Suppressor macrophage treated with lipopolysaccharide for 4 hours (primary cell): ENCODE measurements around the gene KCNJ1.

Experiments
- DNase-seq: peaks from one replicate; pipeline ENCODE4 v3.0.0-alpha.2; 2020

The KCNJ1 gene

DNA sequence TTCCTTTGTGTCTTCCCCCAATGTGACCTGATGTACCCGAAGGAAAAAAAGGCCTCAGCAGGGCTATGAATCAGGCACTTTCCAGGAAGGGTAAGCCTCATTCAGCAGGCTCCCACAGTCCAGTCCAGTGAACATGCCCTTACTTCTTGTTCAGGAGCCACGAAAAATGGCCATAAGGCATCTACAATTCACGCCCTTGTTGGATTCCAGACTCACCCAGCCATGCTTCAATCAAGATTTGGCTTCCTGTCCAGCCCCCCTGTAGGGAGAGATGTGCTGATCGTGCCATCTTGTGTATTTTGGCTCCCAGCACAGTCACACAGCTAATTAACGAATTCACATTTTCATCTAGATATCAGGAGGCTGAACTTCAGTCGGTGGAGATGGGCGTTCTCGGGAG lies 14.1 kb upstream of the KCNJ1 start:
- no peak for DNase-seq

DNA sequence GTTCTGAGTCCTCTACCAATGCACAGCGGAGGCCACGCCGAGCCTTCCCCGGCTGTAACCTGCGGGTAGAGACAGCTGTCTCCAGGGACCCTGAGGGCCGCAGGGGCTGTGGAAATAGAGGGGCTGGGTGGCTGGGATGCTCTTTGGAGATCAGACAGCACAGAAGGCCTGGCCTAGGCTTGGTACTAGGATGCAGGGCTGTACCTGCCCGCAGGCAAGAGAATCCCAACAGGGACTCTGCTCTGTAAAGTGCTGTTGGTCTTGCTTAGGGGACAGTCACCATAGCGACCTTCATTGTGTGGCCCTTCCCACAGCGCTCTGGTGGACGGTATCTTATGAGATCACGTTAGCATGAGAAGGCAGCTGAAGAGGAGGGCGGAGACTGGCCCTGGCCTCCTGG lies 12.7 kb upstream of the KCNJ1 start:
- DNase-seq = no peak

DNA sequence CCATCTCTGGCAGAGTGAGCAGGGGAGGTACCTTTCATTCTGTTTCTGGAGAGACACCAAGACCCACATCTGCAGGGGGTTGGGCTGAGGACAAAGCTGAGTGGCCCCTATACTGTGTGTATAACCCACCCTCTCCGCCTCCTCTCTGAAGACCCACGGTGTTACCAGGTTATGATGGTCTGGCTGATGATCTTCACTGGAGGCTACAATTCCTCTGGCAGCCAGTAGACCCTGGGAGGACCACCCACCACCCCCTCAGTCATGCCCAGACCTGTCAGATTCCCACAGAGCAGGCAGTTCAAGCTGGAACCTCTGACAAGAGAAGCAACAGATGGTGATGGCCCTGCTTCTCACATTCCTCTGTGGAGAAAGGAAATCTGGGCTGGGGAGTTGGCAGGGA lies 11.4 kb upstream of the KCNJ1 start:
- DNase-seq = no peak

DNA sequence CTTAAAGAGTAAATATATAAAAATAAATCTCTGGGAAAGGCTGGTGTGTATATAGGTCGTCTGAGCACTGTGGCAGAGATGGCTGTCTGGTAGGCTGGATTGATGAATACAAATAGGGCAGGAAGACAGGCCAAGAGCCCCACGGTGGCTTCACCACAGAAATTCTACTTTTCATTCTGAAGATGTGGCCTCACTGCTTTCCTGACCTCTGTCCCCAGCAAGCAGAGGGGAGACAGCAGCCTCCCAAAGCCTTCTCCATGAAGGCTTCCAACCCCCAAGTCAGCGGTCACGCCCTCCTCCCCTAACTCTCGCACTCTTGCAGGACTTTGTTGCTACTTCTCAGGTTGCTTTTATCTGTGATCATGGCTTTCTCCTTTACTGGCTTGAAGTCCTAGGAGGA lies 10.6 kb upstream of the KCNJ1 start:
- no peak for DNase-seq

DNA sequence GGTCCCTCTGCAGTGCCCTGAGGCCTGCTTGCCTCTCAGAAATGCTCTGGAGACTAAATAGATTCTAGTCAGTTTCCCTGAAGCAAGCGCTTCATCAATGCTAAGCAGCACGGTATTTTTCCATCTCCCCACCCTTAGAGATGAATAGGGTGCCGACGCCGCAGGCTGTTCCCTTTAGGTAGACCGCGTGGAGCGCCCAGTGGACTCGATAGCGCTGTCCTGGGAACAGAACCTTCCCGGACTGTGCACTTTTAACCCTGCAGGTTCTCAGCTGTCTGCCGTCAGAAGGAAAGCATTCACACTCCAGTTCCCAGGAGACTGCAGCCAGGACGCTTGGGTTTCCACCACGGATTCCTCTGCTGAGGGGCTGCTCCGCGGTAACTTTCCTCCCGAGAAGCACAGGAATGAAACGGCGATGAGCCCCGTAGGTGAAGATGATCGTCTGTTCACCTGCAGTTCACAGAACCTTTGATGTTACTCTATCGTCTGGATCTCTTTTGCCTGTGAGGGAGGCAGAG lies 9.1 kb upstream of the KCNJ1 start:
- DNase-seq = no peak

DNA sequence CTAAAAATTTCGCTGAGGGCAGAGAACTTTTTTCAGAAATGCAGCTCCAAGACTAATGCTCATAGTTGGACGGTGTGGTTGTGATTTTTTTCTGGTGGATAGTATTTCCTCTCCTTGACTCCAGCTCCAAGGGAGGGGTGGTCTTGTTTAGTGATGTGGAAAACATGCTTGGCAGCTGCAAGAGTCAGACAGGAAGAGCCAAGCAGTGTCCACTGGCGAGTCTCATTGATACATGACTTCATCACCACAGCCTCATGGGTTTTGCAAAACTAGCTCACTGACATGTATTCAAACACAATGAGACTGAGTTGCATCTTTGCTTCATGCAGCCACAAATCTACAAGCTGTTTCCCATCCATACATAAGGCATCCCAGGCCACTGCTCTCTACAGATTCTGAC lies 7.3 kb upstream of the KCNJ1 start:
- no peak for DNase-seq

DNA sequence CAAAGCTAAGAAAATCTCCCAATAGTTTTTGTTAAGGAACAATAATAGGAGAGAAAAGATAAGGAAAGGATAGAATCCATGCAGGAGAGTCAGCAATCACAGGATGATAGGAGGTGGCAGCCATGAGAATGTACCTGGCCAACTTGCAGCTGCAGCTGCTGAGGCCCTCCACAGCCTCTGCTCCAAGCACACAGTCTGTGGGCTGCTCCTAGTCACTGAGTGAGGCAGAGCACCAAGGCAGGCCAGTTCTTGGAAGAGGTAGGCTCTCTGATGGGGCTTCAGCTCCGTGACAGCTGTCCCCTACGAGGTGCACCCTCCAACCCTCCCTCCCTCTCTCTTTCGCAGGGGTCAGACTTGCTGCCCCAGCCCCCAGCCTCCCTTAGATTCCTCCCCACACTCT lies 5.5 kb upstream of the KCNJ1 start:
- DNase-seq = no peak

DNA sequence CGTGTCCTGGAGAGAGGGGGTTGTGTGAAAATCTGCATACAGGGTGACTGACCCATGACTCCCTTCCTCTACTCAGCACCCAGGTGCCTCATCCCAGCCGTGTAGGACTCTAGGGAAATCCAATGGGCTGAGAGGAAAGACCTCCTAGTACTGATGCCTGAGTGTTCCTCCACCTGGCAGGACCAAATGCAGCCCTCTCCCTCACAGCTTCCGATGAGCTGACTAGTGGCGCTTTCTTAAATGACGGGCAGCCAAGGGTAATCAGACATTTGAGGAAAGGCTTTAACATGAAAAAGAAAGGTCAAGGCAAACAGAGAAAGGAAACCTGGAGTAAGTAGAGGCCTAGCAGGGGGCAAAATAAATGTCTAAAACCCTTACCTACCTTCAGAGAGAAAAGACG lies 5.0 kb upstream of the KCNJ1 start:
- no peak for DNase-seq

DNA sequence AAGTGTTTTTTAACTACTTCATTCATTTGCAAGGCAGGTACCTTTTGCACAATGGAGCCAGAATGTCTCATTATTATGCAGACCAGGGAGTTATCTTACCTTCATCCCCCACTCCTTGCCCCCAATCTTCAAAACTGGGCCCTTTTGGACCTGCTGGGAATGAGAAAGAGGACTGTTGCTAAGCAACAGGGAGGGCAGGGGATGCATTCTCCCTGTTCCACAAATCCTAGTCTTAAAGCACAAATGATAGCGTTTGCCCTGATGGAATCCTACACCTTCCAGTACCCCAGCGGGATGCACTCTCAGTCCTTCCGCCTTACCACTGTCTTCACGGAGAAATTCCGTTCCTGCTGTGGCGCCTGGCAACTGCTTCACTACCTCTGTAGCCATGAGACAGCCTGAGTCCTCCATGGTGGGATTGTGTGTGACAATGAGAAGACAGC lies 4.1 kb upstream of the KCNJ1 start:
- DNase-seq = no peak

DNA sequence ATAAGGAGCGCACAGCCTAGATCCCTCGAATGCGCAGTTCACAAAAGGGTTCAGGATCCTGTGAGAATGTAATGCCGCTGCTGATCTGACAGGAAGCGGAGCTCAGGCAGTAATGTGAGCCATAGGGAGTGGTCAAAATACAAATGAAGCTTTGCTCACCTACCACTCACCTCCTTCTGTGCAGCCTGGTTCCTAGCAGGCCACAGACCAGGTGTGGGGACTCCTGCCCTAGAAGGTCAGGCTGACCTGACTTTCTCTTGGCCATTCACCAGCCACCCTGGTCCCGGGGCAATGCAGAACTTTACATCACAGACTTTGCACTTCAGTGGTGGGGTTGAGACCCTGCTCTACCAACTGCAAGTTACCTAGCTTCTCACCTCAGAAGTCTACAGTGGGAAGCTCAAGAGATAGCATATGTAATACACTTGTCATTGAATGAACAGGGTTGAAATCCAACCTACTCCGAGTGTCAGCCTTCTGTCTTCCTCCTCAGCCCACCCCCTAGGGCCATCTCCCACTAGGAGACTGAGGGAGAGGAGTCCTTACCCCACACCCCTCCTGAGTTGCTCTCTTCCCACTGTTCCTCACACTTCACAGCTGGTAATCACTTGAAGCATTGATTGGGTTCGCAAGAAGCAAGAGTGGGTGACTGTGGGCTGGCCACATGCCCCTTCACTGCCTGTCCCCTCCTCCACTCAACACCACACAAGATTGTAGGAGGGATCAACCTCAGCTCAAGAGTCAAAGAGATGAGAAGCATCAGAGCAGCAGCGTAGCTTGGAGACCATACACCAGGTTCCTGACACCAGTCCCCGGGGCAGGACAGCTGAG lies 2.0 kb upstream of the KCNJ1 start:
- no peak for DNase-seq

DNA sequence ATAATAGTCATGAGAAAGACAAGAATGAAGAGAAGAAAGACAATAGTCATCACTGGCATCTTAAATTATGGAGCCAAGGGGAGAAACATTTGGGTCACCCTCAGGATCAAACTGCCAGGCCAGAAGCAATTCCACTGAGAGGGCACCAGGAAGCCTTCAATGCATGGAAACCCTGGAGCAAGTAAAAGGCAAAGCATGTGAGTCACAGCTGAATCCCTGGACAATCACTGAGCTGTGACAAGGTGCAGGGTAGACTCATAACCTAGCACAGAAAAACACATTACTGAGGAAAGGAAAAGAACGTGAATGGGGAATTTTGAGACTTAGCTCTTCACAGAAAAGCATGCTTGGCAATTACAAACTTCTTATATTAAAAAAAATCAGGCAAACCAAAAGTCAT lies 1.6 kb downstream of the KCNJ1 start:
- no peak for DNase-seq

DNA sequence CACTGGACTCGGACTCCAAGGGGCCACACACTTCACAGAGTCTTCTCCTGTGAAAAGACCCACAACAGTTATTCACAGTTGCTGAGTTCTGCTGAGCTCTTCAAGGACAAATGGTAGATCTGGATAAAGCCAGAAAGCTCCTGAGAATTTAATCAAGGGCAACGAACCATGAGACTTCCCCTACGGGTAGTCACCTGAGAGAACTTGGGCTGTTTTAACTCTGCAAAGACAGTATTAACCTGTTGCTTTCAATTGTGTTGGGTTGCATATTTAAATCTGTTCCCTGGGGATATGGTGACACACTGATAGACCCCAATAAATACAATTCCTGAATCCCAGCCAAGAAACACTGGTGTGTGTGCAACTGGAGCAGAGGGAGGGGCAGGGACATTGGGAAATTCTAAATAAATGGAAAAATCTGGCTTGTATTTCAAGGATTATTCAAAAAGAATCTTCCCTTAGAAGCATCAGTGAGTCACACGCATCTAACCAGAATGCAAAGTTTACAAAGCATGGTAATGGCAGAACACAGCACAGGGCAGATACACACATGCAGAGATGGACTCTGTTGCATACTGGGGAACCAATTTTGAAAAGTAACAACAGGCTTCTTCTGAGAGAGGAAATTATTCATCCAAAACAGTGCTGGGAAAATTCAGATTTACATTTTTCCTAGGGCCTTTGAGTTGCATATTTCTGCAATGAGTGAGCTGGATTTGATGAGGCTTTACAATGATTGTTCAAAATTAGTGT lies 4.0 kb downstream of the KCNJ1 start:
- DNase-seq = no peak

DNA sequence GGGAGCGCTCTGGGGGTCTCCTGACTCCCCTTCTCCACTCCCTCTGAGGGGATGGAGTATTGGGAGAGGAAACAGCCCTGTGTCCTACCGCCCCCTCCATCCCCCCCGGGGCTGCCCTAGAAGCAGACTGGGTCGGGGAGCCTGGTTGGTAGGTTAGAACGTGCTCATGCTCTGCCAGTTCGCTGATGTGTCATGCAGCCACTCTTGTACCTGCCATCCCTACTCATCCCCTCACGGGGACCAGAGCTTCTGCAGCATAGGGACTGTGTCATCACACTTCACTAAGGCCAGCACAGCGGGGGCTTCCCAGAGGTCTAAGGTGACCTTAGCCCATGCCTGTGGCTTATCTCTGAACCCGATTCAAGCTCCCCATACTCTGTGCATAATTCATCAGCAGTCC lies 4.7 kb downstream of the KCNJ1 start:
- no peak for DNase-seq

DNA sequence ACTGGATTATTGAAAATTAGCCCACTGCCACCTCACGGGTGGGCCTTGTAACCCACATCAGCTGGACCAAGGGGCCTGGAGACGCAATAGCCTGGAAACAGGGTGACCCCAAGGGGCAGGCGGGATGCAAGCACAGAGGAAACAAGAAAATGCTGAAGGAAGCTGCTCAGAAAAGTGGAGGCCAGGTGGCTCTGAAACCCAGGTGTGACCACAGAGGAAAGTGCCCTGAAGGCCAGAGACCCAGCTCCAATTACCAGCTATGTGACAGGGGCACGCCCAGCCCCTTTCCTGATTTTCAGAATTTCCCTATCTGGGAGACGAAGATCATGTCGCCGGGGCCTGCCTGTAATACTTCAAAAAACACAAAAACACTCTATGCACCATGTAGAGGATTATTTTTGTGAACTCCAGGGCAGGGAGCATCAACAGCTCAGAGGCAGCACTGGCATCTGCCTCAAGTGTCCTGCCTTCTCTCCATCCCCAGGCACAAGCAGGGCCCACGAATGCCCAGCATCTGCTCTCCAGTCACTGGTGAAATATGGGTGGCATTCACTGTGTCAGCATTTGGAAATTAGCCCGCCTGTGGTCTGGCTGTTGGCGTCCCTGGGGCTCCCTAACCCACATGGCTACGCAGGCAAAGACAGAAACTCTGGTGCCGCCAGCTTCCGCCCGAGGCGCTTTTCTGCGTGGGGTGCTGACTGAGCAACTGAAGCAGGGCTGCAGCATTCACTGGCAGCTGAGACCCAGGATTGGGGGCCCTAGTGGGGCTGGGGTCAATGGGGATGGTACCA lies 6.3 kb downstream of the KCNJ1 start:
- no peak for DNase-seq

DNA sequence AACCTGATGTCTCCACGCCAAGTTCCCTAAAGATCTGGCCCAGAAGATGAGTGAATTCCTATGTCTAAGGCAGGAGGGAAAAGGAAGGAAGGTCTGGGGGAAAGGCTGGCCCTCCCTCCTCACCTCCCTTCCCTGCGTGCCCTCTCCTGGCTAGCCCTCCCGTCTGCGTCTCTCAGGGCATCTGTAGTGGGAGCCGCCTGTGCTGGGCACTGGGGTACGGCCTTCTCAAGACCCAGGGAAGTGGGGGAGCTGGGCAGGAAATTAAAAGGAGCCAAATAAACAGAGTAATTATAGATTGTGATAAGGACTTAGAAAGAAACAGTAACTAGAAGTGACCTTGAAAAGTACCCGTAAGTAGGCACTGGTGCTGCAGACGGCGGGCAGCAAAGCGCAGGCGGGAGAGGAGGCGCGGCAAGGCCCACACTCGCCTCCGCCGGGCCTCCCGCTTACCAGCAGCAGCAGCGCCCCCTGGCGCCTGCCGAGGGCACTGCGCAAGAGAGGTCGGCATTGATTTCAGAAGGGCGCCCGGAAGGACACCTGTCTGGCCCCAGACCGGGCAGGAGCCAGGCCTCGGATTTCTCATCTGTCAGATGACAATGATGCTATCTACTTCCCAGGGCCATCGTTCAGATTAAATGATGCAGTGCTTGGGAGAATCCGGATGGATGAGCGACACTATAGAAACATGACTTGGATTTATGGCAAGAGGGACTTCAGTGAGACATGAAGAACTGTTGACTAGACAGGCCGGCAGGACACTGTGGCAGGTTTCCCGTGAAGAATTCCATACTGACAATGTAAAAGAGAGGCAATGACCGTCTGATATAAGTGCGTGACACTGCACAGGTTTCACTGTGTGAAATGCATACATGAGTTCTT lies 7.3 kb downstream of the KCNJ1 start:
- peak; percentile 73 for DNase-seq

DNA sequence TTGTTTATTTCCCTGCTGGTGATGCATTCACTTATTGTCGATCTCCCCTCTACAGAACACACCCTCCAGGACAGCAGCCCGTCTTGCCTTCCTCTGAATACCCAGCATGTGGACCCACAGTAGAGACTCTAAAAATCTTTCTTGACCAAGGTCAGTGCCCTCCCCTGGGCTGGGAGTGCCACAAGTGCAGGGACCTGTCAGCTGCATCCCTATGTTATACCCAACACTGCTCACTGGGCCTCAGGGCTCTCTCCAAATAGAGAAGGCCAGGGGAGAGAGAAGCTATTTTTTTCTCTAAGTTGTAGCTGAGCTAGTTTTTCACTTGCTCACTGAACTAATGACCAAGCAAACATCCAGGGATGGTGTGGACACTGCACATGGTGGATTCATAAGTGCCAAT lies 9.8 kb downstream of the KCNJ1 start:
- DNase-seq = no peak

DNA sequence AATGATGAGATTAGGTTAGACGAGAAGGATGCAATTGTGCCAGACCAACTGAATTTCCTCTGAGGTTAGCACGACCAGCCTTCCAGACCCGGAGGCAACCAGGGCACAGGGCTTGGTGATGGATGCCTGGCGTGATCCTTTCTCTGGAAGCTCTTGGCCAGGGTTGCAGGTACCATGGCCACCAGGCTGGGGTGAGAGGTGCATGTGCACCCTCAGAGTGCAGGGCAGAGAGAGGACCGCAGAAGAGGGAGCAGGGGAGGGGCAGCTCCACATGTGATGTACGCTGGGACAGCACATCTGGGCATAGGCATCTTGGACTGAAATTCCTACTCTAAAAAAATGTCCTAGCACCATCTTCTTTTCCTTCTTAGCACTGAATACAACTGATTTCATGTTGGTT lies 10.9 kb downstream of the KCNJ1 start:
- no peak for DNase-seq

DNA sequence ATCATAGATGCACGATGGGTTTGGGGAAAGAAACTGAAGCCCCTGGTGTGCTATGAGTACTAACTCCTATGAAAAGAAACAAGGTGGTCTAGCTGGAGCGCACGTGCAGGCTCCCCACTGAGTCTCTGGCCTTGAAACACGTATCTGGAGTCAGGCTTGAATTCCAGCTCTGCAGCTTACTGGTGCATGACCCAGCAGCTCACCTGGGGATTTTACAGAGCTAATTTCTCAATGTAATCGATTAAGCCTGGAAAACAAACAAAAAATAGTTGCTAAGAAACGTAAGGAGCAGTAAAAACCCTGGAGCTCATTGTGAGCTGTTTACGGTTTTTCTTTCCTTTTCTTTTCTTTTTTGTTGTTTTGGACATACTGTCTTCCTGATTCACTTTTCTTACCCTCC lies 12.3 kb downstream of the KCNJ1 start:
- no peak for DNase-seq

DNA sequence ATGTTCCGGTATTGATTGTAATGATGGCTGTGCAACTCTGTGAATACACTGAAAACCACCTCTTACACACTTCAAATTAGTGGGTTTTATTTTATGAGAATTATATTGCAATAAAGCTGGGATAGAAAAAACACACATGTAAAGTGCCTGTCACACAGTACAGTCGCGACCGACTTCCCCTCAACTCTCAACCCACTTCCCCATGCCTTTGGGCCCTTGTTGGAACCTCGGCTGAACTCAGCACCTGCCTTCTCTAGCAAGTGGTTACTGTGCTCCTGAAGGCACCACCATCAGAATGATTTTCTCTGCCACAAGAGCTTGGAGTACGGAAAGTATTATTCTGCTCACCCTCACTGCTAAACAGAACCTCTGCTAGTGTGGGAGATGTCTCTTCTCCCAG lies 13.5 kb downstream of the KCNJ1 start:
- no peak for DNase-seq

DNA sequence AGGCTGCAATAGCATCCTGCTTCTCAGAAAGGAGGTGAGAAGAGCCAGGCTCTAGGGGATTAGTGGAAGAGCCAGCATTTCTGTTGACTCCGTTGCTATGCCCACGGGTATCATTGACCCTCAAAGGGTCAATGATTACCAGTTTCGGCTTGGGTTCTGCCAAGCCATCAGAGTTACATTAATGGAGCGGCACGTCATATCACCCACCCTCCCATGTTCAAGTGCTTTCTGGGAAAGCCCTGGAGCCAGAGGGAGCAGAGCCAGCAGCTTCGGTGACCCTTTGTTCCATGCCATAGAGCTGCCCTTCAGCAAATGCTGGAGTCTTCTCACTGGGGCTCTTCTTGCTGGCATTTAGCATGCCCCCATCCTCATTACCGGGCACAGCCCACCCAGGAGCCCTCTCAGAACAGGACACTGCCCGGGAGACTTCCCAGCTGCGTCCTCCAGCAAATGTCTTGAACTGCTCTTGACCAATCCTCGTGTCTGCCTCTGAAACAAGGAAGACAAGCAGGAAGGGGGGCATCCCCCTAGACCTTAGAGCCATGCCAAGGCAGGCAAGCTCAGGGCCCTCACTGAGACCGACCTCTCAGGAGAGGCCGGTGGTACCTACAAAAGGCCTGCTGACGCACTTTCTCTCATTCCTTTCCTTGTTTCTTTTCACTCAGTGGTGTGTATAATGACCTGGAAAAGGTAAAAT lies 14.6 kb downstream of the KCNJ1 start:
- DNase-seq = no peak

DNA sequence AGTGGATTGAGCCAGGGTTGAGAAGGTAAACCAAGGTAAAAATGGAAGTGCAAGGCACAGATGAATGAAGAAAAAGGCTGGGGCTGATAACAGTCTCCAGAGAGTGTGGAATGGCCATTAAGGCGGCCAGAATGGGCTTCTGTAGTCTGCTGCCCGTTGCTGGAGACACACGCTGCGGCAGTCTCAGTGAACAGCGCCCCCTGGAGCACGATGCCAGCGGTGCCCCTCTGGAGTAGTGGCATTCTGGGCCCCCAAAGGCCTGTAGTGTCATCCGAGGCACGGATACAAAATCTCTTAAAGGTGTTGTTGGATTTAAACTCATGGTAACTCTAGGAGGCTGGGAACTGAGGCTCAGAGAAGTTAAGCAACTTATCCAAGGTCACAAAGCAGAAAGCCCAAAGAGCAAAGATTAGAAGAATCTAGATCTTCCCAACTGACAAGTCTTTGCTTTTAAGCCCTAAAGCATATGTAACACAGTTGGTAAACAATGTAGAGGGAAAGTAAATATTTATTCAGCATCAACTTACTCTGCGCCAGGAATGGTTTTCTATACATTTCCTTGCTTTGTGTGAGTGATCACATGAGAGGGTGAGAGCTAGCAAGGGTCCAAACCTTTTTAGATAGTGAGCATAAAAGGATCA lies 18.2 kb downstream of the KCNJ1 start:
- DNase-seq = peak; percentile 60
